HG03175 (cell line): Measurements from ENCODE around the gene ANKRD28.
"Not testable (repeated sequence)": the region's sequence is repeated elsewhere in the genome, so short reads cannot be mapped to it uniquely, and the experiment has no call there.

Experiments used
- ATAC-seq: cut with Tn5 transposase; IDR thresholded peaks from one replicate; pipeline ENCODE4 v1.9.1; 2021; ENCODE audit warnings: mild to moderate bottlenecking, moderate library complexity; ENCODE audit not compliant: unreplicated experiment

ANKRD28 gene

GRCh38 chr3:15797642-15798303, at the start of gene ANKRD28:
TSS of gene ANKRD28 (minus strand) at chr3:15797979. CDS start at chr3:15796521, 1,458 bp downstream.
- no peak for ATAC-seq

- no peak for ATAC-seq
These were observed 49.5 kb upstream of the ANKRD28 start for GRCh38 chr3:15847239-15847638.

- ATAC-seq = no peak
These were observed 48.8 kb upstream of the ANKRD28 start for GRCh38 chr3:15846606-15847005.

- ATAC-seq = peak; percentile 72
These were observed 47.7 kb upstream of the ANKRD28 start for GRCh38 chr3:15845475-15845874.

GRCh38 chr3:15844889-15845288, 47.1 kb upstream of the ANKRD28 start:
- no peak for ATAC-seq

- ATAC-seq = not testable (repeated sequence)
These were observed 43.6 kb upstream of the ANKRD28 start for GRCh38 chr3:15841091-15841973.

- no peak for ATAC-seq
These were observed 41.8 kb upstream of the ANKRD28 start for GRCh38 chr3:15839568-15839967.

GRCh38 chr3:15831927-15832326, 34.1 kb upstream of the ANKRD28 start:
- ATAC-seq = no peak

- ATAC-seq = no peak
These were observed 27.2 kb upstream of the ANKRD28 start for GRCh38 chr3:15825016-15825415.

GRCh38 chr3:15823092-15823491, 25.3 kb upstream of the ANKRD28 start:
- no peak for ATAC-seq

GRCh38 chr3:15822281-15822680, 24.5 kb upstream of the ANKRD28 start:
- no peak for ATAC-seq

GRCh38 chr3:15820911-15821310, 23.1 kb upstream of the ANKRD28 start:
- no peak for ATAC-seq

GRCh38 chr3:15819576-15819975, 21.8 kb upstream of the ANKRD28 start:
- no peak for ATAC-seq

- no peak for ATAC-seq
These were observed 21.3 kb upstream of the ANKRD28 start for GRCh38 chr3:15819043-15819442.

- ATAC-seq = no peak
These were observed 17.9 kb upstream of the ANKRD28 start for GRCh38 chr3:15815696-15816095.

- not testable (repeated sequence) for ATAC-seq
These were observed 15.3 kb upstream of the ANKRD28 start for GRCh38 chr3:15813079-15813478.

- ATAC-seq = no peak
These were observed 14.4 kb upstream of the ANKRD28 start for GRCh38 chr3:15812183-15812582.

- ATAC-seq = no peak
These were observed 12.9 kb upstream of the ANKRD28 start for GRCh38 chr3:15810702-15811101.

- no peak for ATAC-seq
These were observed 11.5 kb upstream of the ANKRD28 start for GRCh38 chr3:15809313-15809712.

- no peak for ATAC-seq
These were observed 11.0 kb upstream of the ANKRD28 start for GRCh38 chr3:15808679-15809310.

GRCh38 chr3:15805756-15806266, 8.0 kb upstream of the ANKRD28 start:
- ATAC-seq = peak; percentile 84
